Measurements from ENCODE around the gene ADA.
"Not testable (repeated sequence)": the region's sequence is repeated elsewhere in the genome, so short reads cannot be mapped to it uniquely, and the experiment has no call there.

ADA gene

DNA sequence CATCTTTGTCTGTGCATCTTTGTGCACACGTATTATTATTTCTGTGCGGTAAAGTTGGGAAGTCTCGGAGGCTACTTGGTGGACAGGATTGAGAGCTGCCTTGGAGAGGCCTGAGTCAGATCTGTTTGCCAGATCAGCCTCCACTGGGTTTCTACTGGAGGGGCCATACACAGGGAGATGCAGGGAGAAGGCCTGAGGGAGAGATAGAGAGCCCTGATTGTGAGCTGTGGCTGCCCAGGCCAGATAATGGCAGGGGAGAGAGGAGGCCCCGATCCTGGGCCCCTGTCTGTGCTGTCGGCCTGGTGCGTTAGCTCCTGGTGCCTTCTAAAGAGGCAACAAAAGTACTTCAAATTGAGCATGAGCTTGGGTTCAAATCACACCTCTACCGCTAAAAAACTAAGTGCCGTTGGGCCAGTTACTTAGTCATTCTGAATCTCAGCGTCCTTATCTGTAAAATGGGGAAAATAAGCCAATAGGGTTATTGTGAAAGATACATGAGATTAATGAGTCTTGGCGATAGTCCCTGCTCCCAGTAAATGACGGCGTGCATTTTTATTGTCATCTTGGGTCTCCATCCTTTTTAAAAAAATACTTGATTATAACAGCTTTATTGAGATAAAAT, 27.6 kb upstream of the ADA start:
- no peak for DNase-seq (ENCODE audit: low spot score)

DNA sequence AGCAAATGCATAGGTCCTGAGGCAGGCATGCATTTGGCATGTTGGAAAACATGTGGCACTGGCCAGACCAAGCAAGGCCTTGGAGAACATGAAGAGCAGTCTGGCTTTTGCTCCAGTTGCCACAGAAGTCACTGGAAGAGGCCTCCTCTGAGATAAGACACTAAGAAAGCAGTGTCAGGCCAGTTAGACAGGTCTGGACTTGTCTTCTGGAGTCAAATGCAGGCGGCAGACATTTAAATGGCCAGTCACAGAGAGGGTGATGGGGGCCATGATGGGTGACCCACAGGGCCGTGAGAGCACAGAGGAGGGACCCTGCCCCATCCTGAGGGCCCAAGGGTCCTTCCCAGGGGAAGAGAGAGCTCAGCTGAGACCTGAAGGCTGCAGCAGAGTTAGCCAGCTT, 26.7 kb upstream of the ADA start:
- DNase-seq (ENCODE audit: low spot score): no peak

DNA sequence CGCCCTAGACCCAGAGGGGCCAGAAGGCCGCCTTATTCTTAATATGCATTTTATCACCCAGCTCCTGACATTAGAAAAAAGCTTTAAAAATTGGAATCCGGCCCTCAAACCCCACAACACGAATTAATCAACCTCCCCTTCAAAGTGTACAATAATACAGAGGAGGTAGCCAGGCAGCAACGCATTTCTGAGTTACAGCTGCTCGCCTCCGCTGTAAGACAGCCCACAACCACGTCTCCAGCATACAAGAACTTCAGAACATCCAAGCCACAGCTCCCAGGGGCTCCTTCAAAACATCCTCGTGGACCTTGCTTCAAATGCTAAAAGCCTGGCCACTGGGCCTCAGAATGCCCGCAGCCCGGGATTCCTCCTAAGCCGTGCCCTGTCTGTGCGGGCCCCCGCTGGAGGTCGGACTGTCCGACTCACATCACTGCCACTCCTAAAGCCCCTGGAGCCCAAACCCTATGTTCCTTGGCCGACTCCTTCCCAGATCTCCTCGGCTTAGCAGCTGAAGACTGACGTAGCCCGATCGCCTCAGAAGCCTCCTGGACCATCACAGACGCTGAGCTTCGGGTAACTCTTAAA, 20.9 kb upstream of the ADA start:
- not testable (repeated sequence) for DNase-seq (ENCODE audit: low spot score)

DNA sequence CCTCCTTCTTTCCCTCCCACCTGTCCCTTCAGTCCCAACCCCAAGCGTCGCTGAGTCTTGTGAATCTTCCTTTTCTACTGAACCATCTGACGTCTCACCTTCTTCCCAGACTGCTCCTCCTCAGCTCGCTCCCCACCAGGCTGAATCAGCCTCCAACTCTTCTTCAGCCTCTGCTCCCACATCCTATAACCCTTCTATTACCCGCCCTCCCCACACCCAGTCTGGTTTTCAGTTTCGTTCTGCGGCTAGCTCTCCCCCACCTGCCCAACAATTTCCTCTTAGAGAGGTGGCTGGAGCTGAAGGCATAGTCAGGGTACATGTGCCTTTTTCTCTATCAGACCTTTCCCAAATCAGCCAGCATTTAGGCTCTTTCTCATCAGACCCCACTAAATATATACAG, 20.0 kb upstream of the ADA start:
- DNase-seq (ENCODE audit: low spot score): not testable (repeated sequence)

DNA sequence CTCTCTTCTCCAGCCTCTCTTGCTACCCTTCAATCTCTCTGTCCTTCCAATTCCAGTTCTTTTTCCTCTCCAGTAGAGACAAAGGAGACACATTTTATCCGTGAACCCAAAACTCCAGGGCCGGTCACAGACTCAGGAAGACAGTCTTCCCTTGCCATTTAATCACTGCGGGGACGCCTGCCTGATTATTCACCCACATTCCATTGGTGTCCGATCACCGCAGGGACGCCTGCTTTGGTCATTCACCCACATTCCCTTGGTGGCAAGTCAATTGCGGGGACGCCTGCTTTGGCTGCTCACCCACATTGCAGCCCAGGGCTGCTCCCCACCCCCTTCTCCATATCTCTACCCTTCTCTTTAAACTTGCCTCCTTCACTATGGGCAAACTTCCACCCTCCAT, 19.4 kb upstream of the ADA start:
- DNase-seq (ENCODE audit: low spot score): not testable (repeated sequence)

DNA sequence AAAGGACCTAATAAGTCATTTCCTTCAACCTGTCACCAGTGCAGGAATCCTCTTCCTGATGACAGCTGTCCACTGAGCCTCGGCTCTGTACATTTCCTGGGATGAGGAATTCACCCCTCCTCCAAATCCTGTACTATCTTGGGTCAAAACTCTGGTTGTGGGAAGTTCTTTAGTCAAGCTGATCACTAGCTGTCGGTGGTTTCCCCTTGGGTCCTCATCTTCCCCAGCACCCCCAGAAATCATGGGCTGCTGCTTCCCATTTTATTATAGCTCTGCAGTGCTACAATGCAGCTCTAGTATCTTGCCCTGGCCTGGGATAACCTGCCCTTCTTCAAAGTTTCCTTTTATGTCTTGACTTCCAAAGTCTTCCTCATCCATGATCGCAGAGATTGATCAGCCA, 14.6 kb upstream of the ADA start:
- no peak for DNase-seq (ENCODE audit: low spot score)

DNA sequence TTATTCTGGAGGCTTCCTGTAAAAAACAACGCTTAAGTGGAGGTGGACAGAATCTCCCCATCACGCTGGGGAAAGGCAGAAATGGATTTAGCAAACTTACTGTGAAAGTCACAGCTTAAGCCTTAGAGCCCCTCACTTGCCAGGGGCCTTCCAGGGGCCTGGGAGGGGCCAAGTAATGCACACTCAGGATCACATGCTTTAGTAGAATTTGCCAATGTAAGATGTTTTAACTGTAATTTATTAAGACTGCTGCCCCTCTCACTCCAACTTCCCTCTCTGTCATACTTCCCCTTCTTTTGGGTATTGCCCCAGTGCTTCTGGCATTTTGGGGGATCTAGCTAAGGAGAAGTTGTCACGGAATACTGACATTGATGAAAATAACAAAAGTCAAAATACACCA, 12.6 kb upstream of the ADA start:
- no peak for DNase-seq (ENCODE audit: low spot score)

DNA sequence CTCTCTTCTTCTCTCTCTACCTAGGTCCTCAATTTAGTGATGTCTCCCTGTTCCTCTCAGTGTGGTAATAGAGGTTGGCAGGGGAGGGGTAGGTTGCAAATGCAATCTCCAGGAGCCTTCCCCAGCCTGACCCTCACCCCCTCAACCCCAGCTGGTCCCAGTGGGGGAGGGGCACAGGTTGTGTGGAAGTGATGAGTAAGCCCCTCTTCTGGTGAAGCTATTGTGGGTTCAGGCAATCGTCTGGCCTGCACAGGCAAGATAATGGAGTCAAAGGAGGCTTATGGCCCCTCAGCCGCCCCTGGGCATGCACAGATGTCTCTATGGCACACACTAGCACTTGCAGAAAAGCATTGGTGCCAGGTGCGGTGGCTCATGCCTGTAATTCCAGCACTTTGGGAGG, 10.8 kb upstream of the ADA start:
- DNase-seq (ENCODE audit: low spot score): no peak

DNA sequence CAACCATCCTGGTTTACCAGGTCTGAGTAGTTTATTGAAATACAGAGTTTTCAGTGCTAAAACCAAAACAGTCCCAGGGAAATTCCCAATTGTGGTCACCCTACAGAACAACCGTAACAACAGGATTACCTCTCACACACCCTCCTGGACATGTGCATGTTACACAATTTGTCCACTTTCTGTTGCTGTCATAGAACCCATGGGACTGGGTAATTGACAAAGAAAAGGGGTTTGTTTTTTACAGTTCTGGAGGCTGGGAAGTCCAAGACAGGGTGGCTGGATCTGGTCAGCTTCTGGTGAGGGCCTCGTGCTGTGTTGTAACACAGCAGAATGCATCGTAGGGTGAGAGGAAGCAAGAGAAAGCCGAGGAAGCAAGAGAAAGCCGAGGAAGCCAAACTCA, 9.1 kb upstream of the ADA start:
- DNase-seq (ENCODE audit: low spot score): no peak

DNA sequence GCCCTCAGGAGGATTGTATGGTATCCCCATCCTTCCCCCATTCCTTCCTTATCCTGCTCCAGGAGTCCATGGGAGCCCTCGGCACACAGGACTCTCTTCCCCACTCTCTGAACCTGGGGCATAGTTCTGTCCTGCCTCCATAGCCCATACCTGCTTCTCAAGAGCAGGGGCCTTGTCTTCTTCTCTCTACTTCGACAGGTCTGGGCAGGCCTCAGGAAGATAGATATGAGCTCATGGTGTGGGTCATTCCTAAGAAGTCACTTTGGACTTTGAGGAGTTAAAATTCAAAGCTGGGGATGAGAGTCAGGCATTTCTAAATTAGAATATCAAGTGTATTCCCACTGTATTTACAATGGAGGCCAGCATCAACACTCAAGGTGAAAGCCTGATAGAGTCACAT, 8.4 kb upstream of the ADA start:
- no peak for DNase-seq (ENCODE audit: low spot score)

DNA sequence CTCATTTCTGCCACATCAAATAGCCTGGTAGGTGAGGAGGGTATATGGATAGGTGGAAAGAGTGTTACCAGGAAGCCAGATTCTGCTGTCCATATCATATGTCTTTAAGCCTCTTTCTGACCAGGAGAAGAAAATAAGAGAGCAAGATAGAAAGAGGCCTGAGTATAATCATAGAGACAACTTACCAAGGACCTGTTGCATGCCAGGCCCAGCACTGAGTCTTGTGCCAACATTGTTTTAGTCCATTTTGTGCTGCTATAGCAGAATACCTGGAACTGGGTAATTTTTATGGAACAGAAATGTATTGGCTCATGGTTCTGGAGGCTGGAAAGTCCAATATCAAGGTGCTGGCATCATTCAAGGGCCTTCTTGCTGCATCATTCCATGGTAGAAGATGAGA, 7.3 kb upstream of the ADA start:
- no peak for DNase-seq (ENCODE audit: low spot score)

DNA sequence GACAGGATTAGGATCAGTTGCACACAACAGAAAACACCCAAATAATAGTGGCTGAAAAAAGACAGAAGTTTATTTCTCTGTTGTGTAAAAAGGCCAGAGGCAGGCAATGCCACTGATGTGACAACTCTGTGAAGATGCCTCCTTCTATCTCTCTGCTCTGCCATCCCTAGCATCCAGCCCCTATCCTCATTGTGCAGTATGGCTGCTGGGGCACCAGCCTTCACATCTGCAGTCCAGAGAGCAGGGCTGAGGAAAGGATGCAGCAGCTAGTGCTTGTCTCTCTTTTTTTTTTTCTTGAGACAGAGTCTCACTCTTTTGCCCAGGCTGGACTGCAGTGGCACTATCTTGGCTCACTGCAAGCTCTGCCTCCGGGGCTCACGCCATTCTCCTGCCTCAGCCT, 6.4 kb upstream of the ADA start:
- no peak for DNase-seq (ENCODE audit: low spot score)

DNA sequence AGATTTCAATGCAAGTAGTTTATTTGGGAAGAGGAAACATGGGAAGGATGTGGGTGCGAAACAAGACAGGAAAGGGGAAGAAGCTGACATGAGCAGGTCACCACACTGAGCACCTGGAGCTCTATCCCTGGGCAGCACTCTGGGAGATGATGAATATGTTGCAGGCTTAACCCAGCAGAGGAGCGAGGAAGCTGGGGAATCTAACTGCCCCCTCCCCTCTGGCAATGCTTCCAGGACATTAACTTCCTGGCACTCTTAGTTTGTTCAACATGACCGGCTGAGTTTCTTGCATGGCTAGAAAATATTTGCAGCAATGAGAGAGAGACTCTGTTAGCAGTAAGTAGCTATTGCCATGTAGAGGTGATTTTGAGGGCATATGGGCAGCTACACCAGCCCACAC, 4.9 kb upstream of the ADA start:
- DNase-seq (ENCODE audit: low spot score): no peak

DNA sequence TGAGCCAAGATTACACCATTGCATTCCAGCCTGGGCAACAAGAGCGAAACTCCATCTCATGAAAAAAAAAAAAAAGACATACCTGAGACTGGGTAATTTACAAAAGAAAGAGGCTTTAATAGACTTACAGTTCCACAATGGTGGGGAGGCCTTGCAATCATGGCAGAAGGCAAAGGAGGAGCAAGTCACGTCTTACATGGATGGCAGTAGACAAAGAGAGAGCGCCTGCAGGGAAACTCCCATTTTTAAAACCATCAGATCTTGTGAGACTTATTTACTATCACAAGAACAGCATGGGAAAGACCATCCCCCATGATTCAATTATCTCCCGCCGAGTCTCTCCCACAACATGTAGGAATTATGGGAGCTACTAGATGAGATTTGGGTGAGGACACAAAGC, 2.7 kb upstream of the ADA start:
- not testable (repeated sequence) for DNase-seq (ENCODE audit: low spot score)

DNA sequence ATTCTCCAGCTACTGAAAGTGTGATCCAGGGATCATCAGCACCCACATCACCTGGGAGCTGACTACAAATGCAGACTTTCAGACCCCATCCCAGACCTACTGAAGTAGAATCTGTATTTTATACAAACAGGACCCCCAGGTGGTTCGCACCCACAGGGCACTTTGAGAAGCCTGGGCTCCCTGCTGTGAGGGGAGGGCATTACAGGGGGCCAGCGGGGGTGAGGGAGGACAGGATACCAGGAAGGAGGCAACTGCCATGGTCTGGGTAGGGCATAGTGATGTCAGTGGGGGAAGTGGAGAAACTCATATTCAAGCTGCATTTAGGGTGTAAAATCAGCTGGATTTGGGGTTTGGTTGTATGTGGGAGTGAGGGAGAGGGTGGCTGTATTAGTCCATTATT, 2.0 kb upstream of the ADA start:
- DNase-seq (ENCODE audit: low spot score): no peak

DNA sequence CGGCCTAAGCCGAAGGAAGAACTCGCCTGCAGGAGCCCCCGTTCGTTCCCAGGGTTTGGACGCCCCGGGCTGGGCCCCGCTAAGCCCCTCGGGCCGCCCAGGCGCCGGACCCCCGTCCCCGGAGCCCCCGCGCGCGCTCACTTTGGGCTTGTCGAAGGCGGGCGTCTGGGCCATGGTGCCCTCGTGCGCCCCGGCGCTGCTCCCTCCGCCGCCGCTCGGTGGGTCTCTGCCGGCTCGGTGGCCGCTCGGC, 140 bp downstream of the ADA start:
- DNase-seq (ENCODE audit: low spot score): no peak

DNA sequence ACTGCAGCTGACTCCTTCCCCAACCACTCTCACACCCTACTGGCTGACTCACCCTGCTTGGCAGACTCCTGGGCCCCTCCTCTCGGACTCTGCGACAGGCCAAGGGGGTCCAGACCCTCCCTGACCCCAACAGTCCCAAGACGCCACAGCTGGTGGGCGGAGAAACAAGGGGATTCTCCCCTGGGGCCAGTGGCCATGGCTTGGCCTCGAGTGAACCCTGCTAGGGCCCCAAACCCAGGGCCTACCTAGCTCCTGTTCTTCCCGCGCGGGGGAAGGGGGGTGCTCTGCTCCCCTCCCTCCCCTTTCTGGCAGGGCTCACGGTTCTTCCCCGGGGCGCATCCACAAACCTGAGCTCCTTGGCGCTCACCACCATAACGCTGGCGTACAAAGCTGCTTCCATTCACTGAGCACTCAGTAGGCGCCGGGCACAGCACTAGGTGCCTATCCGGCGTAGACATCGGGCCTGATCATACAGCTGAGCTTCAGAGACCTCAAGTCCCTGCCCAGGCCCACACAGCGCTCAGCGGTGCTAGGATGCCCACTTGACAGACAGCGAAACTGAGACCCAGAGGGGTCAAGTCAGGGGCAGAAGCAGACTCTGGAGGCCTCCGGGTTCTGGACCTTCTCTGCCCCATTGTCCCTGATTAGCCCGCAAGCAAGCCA, 597 bp downstream of the ADA start:
- no peak for DNase-seq (ENCODE audit: low spot score)

DNA sequence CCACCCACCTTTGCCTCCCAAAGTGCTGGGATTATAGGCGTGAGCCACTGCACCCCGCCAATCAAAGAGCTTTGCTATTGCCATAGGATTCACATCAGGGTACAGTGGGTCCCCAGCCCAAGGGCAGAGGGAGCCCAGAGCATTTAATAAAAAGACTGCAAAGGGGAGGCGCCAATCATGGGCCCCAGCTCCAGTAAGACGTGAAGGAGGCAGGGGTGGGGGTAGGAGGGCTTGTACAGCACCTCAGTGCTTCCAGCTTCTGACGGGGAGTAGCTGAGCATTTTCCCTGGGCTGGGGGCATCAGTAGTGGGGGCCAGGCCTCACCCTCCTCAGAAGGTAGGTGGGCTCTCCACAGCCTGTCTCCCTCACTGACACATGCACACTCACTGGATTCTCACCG, 1.5 kb downstream of the ADA start:
- no peak for DNase-seq (ENCODE audit: low spot score)

DNA sequence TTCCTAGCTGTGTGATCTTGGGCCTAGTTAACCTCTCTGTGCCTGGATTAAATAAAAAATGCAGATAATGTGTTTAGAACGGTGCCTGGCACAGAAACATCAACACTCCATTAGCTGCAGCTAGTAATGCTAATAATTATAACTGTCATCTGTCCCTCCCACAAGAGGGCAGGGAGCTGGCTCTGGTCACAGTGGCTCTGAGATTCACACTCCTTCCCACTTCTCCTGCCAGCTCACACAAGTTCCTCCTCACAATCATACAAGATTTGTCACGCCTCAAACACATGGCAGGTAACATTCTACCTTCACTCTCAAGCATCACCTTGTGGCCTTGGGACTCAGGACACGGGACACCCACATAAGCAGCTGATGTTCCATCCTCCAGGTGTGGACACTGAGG, 2.4 kb downstream of the ADA start:
- no peak for DNase-seq (ENCODE audit: low spot score)

DNA sequence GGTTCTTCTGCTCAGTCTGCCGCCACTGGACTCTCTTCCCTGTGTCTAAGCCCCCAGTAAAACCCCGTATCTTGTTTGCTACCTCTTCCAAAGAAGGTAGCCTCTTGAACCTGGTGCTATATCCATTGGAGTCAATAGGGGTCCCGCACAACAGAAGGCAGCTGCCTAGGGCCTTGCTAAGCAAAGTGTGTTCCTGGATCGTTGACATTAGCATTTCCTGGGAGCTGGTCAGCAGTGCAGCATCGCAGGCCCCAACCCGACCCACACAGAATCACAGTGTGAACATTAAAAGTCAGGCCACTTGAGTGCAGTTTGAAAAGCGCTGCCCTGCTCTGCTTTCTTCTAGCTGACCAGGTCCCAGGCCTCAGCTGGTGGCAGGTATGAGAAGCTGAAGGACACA, 2.9 kb downstream of the ADA start:
- no peak for DNase-seq (ENCODE audit: low spot score)

DNA sequence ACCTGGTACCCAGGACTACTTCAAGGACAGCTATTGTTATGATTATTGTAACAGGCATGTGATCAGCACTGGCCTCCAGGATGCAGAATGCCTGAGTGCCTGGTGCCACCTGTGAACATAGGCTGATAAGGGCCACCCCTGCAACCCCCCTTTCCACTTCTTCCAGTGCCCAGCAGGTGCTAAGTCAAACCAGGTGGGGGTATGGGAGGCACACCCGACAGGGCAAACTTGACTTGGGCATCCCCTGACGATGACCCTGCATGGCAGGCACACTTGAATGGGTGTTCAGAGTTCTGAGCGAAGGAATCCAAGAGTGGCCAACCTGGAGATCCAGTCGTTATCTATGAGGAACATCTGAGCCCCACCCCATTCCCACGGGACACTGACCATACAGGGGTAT, 3.4 kb downstream of the ADA start:
- no peak for DNase-seq (ENCODE audit: low spot score)

DNA sequence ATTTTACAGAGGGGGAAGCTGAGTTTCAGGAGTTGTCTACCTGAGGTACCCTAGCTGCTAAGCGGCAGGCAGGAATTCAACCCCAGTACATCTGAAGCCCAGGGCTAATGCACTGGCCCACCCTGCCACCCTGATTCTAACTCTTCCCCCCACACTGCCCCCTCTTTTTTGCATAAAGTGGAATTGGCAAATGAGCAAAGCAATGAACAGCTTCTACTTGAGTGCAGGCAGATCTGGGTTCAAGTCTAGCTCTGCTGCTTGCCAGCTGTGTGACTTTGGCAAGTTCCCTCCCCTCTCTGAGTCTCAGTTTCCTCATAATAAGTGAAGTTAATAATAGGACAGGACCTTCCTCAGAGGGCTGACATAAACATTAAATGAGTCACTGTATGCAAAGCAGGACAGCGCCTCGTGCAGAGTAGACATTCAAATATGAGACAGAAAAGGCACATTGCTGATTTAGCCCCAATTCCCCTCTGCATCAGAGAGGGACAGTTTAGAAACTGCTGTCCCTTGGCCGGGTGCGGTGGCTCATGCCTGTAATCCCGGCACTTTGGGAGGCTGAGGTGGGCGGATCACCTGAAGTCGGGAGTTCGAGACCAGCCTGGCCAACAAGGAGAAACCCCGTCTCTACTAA, 4.7 kb downstream of the ADA start:
- no peak for DNase-seq (ENCODE audit: low spot score)

DNA sequence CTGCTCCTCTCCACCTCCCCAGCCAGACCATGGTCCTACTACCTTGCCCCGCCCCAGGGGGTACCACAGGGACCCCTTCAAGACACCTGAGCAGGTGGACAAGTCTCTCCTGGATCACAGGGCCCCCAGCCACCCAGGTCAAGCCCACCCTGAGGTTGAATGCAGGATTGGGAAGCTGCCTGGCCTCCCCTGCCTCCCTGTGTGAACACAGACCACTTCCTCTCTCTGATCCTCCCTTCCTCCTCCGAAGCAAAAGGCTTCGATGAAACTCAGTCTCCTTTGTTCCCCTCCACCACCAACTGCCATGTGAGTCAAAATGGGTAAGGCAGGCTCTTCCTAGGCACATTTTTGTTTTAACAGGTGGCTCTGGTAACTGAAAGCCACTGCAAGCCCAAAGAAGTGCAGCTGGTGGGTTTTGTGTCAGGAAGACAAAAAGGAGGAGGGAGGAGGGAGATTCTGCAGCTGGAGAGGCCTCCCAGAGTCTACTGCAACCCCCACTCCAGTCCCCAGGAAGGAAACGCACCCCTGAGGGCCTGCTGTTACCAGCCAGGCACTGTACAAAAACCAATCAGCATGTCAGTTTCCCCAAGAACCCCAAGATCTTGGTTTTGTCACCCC, 5.4 kb downstream of the ADA start:
- no peak for DNase-seq (ENCODE audit: low spot score)

Measured in left forelimb (tissue), 1 donor.